Panc1 (cell line): ENCODE measurements around the gene SOSTDC1.
"Not testable (repeated sequence)": the region's sequence is repeated elsewhere in the genome, so short reads cannot be mapped to it uniquely, and the experiment has no call there.

Experiments
- CTCF ChIP-seq: fragments of 450-650 bp; IDR thresholded peaks from 2 replicates; pipeline ENCODE4 v1.5.1; 2017; ENCODE audit warnings: mild to moderate bottlenecking
- POLR2AphosphoS5 ChIP-seq: IDR thresholded peaks from 2 replicates; pipeline ENCODE4 v1.6.1; 2012; ENCODE audit warnings: mild to moderate bottlenecking, low read depth, low read length, moderate library complexity
- REST ChIP-seq, 2 experiments: IDR thresholded peaks; 2 replicates each; pipeline ENCODE4 v1.6.1; 2011 to 2012; ENCODE audit warnings: low read depth in 2 of 2, control low read depth in 1 of 2, low read length in 1 of 2, mild to moderate bottlenecking in 1 of 2, moderate library complexity in 1 of 2; ENCODE audit not compliant: insufficient read depth in 1 of 2
- TCF7L2 ChIP-seq: IDR thresholded peaks from 2 replicates; pipeline ENCODE4 v1.6.1; 2011; ENCODE audit warnings: mild to moderate bottlenecking, low read depth, low read length, inconsistent platforms

- not testable (repeated sequence) for TF ChIP-seq POLR2AphosphoS5; CTCF; TCF7L2; REST (IDR thresholded peaks at IDR 0.05; ENCODE audit: insufficient read depth in 1 of 2, low read depth in 2 of 2, low read length in 1 of 2)
Measured at GRCh38 chr7:16456303-16456702, 9.2 kb downstream of the SOSTDC1 start.
